Measurements from ENCODE around the gene RASAL3.

Gene RASAL3

DNA sequence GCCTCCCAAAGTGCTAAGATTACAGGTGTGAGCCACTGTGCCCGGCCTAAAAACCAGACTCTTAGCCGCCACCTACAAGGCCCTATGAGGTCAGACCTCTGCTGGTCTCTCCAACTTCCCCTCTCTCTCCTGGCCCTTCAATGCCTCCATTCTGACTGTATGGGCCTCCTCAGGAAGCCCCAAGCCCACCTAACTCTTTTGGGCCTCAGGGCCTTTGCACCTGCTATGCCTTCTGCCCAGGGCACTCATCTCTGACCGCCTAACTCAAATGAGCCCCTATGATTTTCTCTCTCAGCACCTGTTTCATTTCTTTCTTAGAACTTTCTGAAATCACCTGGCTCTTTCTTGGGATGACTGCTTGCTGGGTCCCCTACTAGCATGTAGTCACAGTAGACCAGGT lies 21.0 kb downstream of the RASAL3 start:
- H3K4me3 ChIP-seq (replicated peaks in 1 of 2; ENCODE audit: low read depth in 2 of 2, low read length in 2 of 2) = no peak overlapping the region
- no peak for DNase-seq (ENCODE audit: low read depth in 2 of 2)
- TF ChIP-seq, protein P1, sequence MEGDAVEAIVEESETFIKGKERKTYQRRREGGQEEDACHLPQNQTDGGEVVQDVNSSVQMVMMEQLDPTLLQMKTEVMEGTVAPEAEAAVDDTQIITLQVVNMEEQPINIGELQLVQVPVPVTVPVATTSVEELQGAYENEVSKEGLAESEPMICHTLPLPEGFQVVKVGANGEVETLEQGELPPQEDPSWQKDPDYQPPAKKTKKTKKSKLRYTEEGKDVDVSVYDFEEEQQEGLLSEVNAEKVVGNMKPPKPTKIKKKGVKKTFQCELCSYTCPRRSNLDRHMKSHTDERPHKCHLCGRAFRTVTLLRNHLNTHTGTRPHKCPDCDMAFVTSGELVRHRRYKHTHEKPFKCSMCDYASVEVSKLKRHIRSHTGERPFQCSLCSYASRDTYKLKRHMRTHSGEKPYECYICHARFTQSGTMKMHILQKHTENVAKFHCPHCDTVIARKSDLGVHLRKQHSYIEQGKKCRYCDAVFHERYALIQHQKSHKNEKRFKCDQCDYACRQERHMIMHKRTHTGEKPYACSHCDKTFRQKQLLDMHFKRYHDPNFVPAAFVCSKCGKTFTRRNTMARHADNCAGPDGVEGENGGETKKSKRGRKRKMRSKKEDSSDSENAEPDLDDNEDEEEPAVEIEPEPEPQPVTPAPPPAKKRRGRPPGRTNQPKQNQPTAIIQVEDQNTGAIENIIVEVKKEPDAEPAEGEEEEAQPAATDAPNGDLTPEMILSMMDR (IDR thresholded peaks at IDR 0.05; ENCODE audit: low read depth, low read length) = no peak

DNA sequence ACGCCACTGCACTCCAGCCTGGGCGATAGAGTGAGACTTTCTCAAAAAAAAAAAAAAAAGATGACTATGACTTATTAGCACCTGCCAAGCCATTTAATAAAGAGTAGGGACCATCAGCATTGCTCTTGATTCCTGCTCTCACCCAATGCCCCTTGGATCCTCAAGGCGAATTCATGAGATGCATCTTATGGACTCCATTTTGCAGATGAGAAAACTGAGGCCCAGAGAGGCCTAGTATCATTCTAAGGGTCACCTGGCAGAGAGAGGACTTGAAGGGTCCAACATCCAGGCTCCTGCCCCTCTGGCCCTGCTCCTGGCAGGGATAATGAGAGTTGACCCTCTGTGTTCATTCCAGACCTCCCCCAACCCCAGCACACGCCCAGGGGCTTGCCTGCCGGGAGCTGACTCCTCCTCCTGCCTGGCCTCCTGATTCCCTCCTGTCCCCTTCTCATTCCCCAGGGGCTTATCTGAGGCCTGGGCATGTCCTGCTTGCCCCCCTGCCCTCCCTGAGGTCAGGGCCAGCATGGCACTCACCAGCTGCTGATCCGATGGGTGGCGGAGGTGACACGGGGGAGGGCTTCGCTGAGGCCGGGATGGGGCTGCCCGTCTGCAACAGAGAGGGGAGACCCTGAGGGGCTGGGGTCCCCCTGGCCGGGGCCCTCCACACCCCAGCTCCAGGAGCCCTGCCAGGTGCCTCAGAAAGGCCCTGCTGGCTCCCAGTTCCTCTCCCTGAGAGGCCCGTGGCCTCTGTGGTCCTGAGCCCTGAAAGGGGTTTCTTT lies 22.0 kb downstream of the RASAL3 start:
- H3K4me3 ChIP-seq (replicated peaks in 1 of 2; ENCODE audit: low read depth in 2 of 2, low read length in 2 of 2) = no peak overlapping the region
- TF ChIP-seq, protein P1 (IDR thresholded peaks at IDR 0.05; ENCODE audit: low read depth, low read length) = no peak
- DNase-seq (ENCODE audit: low read depth in 2 of 2) = no peak

DNA sequence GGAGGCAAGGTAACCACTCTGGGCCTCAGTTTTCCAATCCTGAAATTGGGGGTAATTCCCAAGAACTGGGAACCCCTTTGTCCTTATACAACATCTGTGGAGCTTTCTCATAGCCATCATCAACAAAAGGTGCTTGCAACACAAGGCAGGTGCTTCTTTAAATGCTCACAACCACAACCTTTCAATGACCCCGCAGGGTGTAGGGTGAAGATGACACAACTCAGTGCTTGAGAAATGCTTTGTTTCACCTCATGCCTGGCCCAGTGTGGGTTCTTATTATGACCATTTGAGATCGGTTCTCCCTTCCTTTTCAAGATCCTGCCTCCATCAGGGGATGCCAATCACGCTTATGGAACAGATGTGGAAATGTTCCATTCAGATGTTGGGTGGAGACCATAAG lies 23.0 kb downstream of the RASAL3 start:
- TF ChIP-seq, protein P1 (IDR thresholded peaks at IDR 0.05; ENCODE audit: low read depth, low read length) = no peak
- DNase-seq (ENCODE audit: low read depth in 2 of 2) = no peak
- H3K4me3 ChIP-seq (replicated peaks in 1 of 2; ENCODE audit: low read depth in 2 of 2, low read length in 2 of 2) = no peak overlapping the region

DNA sequence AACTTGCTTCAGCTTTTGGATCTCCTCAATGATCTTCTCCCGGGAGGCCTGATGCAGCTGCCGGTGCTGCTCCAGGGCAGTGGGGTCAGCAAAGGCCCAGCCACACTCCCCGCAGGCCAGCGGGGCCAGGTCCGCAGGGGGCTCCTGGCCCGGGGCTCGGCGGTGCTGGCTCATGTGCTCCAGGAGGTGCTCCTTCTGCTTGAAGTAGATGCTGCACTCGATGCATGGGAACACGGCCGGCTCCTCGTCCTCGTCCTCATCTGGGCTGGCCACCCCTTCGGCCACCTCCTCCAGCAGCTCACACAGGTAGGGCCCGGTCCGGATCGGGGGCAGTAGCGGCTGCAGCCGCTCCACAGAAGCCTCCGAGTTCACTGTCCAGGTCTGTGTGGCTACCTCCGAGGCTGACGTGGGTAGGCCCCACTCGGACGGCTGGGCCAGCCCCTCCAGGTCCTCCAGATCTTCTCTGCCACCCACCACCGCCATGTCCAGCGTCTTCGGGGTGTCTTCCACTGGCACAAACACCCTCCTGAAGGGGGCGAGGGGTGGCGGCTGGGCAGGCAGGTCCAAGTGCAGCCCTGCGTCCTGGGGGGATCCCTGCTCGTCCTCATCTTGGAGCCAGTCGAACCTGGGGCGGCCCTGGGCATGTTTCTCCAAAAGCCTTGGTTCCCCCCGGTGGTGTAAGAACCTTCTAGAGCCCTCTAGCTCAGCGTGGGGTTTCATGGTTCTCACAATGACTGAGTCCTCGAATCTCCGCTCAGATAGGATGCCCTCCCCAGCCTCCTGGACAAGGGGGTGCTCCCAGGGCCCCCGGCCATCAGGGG lies 24.3 kb downstream of the RASAL3 start:
- H3K4me3 ChIP-seq (replicated peaks in 1 of 2; ENCODE audit: low read depth in 2 of 2, low read length in 2 of 2) = no peak overlapping the region
- TF ChIP-seq, protein P1 (IDR thresholded peaks at IDR 0.05; ENCODE audit: low read depth, low read length) = no peak
- no peak for DNase-seq (ENCODE audit: low read depth in 2 of 2)

DNA sequence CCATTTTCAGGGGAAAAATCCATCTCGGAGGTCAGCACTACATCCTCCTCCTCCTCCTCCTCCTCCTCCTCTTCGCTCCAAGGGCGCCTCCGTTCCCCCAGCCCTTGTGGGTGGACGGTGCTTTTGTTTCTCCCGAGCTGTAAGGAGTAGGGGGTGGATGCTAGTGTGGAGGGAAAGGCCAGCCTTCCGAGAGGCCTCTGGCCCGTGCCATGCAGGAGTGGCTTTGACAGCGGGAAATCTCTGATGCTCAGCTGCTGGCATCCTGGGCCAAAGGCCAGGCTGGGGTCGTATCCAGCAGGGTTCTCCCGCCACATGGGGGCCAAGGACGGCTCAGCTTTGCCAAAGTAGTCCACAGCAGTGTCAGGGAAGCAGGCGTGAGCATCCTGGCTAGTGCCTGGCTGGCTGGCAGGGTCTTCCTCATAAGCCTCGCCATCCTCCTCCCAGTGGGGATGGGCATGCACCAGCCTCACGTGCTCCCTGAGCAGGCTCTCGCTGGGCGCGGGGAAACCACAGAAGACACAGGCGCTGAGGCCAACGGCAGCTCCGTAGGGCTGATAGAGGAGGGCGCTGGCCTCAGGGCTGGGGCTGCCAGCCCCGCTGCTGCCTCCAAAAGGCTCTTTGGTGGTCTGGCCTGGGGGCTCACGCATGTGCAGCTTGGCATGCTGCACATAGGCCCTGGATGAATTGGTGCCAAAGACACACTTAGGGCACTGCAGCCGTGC lies 25.1 kb downstream of the RASAL3 start:
- TF ChIP-seq, protein P1 (IDR thresholded peaks at IDR 0.05; ENCODE audit: low read depth, low read length) = no peak
- no peak for DNase-seq (ENCODE audit: low read depth in 2 of 2)
- no peak overlapping the region for H3K4me3 ChIP-seq (replicated peaks in 1 of 2; ENCODE audit: low read depth in 2 of 2, low read length in 2 of 2)

DNA sequence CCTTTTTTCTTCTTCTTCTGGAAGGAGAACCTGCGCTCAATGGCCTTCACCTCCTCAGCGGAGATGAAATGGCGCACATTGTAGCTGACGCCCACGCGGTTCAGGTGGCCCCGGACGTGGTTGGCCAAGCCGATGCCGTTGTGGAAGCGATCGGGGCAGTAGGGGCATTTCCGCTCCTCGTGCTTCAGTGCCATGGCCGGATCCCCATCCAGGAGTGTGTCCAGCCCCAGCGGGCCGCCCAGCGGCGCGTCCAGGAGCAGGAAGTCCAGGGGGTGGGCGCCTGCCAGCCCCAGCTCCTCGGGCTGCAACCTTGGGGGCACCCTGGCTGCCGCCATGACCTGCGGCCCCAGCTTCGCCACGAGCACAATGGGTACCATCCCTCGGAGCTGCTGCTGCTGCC lies 25.8 kb downstream of the RASAL3 start:
- TF ChIP-seq, protein P1 (IDR thresholded peaks at IDR 0.05; ENCODE audit: low read depth, low read length) = no peak
- H3K4me3 ChIP-seq (replicated peaks in 1 of 2; ENCODE audit: low read depth in 2 of 2, low read length in 2 of 2) = no peak overlapping the region
- no peak for DNase-seq (ENCODE audit: low read depth in 2 of 2)

All from cardiac fibroblast (primary cell).